Activated CD4-positive, alpha-beta T cell treated with anti-CD3 and anti-CD28 coated beads, Interleukin-2, amount 10 ng/mL, durations not matched to agents 7 days and 5 days (primary cell): ENCODE data around the gene PRSS36. TPM values are rescaled to one million over a fixed set of nuclear protein-coding genes. Genes with fewer than 3 reads are reported as not detected.
A peak's percentile ranks its signal among the peaks of the same experiment; 100 is the strongest.

Experiments used
- CTCF ChIA-PET: fragments of 350-600 bp; sonication (Branson Sonifier 250); formaldehyde crosslinking; loops from one replicate; lab custom pipeline; 2021; ENCODE audit warnings: antibody characterized with exemption; lab: Charles Lee
- POLR2A ChIA-PET: fragments of 350-600 bp; sonication (Branson Sonifier 250); formaldehyde crosslinking; loops from one replicate; lab custom pipeline; 2021; ENCODE audit warnings: antibody characterized with exemption; lab: Charles Lee
- DNase-seq: peaks from one replicate; pipeline ENCODE4 v3.0.0-alpha.2; 2020
- H3K27ac Mint-ChIP-seq: one replicate; pipeline ENCODE4 v1.8.0; 2021; ENCODE audit warnings: mild to moderate bottlenecking, moderate library complexity, mixed read lengths
- H3K27me3 Mint-ChIP-seq: one replicate; pipeline ENCODE4 v1.8.0; 2021; ENCODE audit warnings: mixed read lengths
- H3K36me3 Mint-ChIP-seq: one replicate; pipeline ENCODE4 v1.8.0; 2021; ENCODE audit warnings: low read depth, mixed read lengths
- H3K4me1 Mint-ChIP-seq: one replicate; pipeline ENCODE4 v1.8.0; 2021; ENCODE audit warnings: mixed read lengths
- H3K4me3 Mint-ChIP-seq: one replicate; pipeline ENCODE4 v1.8.0; 2021; ENCODE audit warnings: mild to moderate bottlenecking, moderate library complexity, mixed read lengths
- H3K9me3 Mint-ChIP-seq: one replicate; pipeline ENCODE4 v1.8.0; 2021; ENCODE audit warnings: mixed read lengths
- total RNA-seq, 2 experiments: library from RNA; stranded (reverse); gene quantifications; one replicate each; pipeline ENCODE4 v1.2.3, GENCODE V29; 2021

PRSS36 gene
- total RNA-seq, 2 experiments from 2014 or later = 0.89 to 1.7 TPM

DNA sequence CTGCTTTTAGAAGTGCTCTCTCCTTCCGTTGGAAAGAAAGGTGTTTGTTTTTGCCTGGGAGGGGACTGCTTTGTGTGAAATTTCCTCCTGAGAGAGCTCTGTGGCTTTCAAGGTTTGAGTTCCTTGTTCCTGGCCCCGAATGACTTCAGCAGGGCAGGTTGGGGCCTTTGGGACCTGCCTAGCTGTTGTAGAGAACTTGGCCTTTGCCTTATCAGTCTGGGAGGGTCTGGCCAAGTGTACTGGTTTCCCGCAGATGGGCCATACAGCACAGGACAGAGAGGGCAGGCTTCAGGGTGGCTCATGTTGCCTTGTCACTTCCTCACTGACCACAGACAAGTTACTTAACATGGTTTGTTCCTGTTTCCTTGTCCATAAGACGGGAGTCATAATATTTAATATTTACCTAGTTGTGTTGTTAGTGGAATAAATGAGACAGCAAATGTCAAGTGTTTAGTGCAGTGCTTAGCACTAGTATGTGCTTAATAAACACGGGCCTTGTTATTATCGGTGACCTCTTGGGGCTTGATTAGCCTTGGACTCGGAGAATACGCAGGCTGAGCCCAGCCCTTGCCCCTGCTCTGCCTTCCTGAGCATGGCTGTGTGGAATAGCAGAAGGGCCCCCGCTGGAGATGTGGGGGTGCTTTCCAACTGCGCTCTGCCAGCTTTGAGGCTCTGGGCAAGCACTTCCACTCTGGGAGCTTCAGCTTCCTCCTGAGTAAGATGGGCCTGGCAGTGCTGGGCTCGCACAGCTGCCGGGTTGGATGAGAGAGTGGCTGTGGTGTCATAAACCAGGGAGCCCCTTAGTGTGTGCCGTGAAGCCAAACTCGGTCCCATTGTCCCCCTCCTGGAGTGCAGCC is 20.9 kb downstream of the PRSS36 start:
- H3K36me3 Mint-ChIP-seq = peaks cover 12% of the 10 kb centered on the region
- no peak overlapping the region for H3K4me3 Mint-ChIP-seq
- ChIA-PET POLR2A (no interaction called here), CTCF (interaction anchor here (1.0 to 8.2 kb wide), 5 partner anchors 10 to 29 kb away, joined by 3 to 47 read pairs (median 3); no protein-coding TSS in a partner anchor)
- no peaks in the 10 kb centered on the region for H3K9me3 Mint-ChIP-seq
- DNase-seq = no peak
- H3K27ac Mint-ChIP-seq = peak overlapping the region; percentile 88
- peaks cover 9% of the 10 kb centered on the region for H3K4me1 Mint-ChIP-seq
- no peaks in the 10 kb centered on the region for H3K27me3 Mint-ChIP-seq

DNA sequence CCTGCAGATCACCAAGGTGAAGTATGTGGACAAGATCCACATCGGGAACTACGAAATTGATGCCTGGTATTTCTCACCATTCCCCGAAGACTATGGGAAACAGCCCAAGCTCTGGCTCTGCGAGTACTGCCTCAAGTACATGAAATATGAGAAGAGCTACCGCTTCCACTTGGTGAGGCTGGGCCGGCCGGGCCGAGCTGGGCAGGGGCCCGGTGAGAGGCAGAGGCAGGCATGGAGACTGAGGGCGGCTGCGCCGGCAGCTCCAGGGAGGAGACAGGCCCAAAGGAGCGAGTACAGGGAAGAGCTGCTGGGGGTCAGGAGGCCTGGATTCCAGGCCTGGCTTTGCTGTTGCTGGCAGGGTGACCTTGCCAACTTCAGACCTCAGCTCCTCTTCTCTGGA is 22.7 kb downstream of the PRSS36 start:
- H3K36me3 Mint-ChIP-seq = peaks cover 15% of the 10 kb centered on the region
- peaks cover 9% of the 10 kb centered on the region for H3K4me1 Mint-ChIP-seq
- H3K27ac Mint-ChIP-seq = no peak overlapping the region
- DNase-seq = no peak
- CTCF ChIA-PET = interaction anchor here (0.7 to 8.2 kb wide), 5 partner anchors 9 to 32 kb away, joined by 3 to 47 read pairs (median 3); partner anchors contain the start of gene KAT8
- no peaks in the 10 kb centered on the region for H3K27me3 Mint-ChIP-seq
- H3K9me3 Mint-ChIP-seq = no peaks in the 10 kb centered on the region
- POLR2A ChIA-PET = interaction anchor here (0.5 to 0.7 kb wide), 2 partner anchors 9 to 53 kb away, joined by 3 to 5 read pairs; no protein-coding TSS in a partner anchor
- no peak overlapping the region for H3K4me3 Mint-ChIP-seq

- Mint-ChIP-seq H3K4me1 (peaks cover 9% of the 10 kb centered on the region), H3K4me3 (no peak overlapping the region), H3K27me3 (no peaks in the 10 kb centered on the region), H3K36me3 (peaks cover 21% of the 10 kb centered on the region), H3K27ac (no peak overlapping the region), H3K9me3 (no peaks in the 10 kb centered on the region)
- no peak for DNase-seq
- ChIA-PET CTCF (interaction anchor here (8.2 kb wide), 1 partner anchor 17 kb away, joined by 47 read pairs; no protein-coding TSS in a partner anchor), POLR2A (no interaction called here)
Observed at GRCh38 chr16:31125844-31126243, 24.0 kb downstream of the PRSS36 start.

GRCh38 chr16:31120129-31120528 is 29.7 kb downstream of the PRSS36 start:
- Mint-ChIP-seq H3K36me3 (peaks cover 22% of the 10 kb centered on the region), H3K4me1 (peaks cover 22% of the 10 kb centered on the region), H3K4me3 (no peak overlapping the region), H3K27ac (no peak overlapping the region), H3K27me3 (no peaks in the 10 kb centered on the region), H3K9me3 (no peaks in the 10 kb centered on the region)
- CTCF ChIA-PET = interaction anchor here (3.1 kb wide), 1 partner anchor 22 kb away, joined by 23 read pairs; no protein-coding TSS in a partner anchor
- POLR2A ChIA-PET = no interaction called here
- DNase-seq = no peak

GRCh38 chr16:31118223-31119155 is 31.4 kb downstream of the PRSS36 start:
- no peaks in the 10 kb centered on the region for H3K9me3 Mint-ChIP-seq
- peaks cover 34% of the 10 kb centered on the region for H3K4me1 Mint-ChIP-seq
- ChIA-PET CTCF (interaction anchor here (0.9 to 3.1 kb wide), 6 partner anchors 9 to 215 kb away, joined by 3 to 33 read pairs (median 4); no protein-coding TSS in a partner anchor), POLR2A (interaction anchor here (1.4 kb wide), 1 partner anchor 24 kb away, joined by 5 read pairs; no protein-coding TSS in a partner anchor)
- H3K36me3 Mint-ChIP-seq = peaks cover 22% of the 10 kb centered on the region
- H3K27ac Mint-ChIP-seq = peak overlapping the region; percentile 93
- H3K27me3 Mint-ChIP-seq = no peaks in the 10 kb centered on the region
- no peak for DNase-seq
- peak overlapping the region; percentile 80 for H3K4me3 Mint-ChIP-seq

- peaks cover 22% of the 10 kb centered on the region for H3K36me3 Mint-ChIP-seq
- CTCF ChIA-PET = interaction anchor here (0.5 to 3.1 kb wide), 16 partner anchors 10 to 325 kb away, joined by 3 to 33 read pairs (median 3); partner anchors contain the start of gene ZNF843
- no peaks in the 10 kb centered on the region for H3K9me3 Mint-ChIP-seq
- peak within 1 kb of the TSS; percentile 93 for H3K27ac Mint-ChIP-seq
- peaks cover 34% of the 10 kb centered on the region for H3K4me1 Mint-ChIP-seq
- H3K4me3 Mint-ChIP-seq = peak within 1 kb of the TSS; percentile 80
- DNase-seq = peak; percentile 99
- H3K27me3 Mint-ChIP-seq = no peaks in the 10 kb centered on the region
- POLR2A ChIA-PET = interaction anchor here (0.6 to 1.4 kb wide), 7 partner anchors 10 to 315 kb away, joined by 3 to 5 read pairs (median 3); partner anchors contain the start of genes BCKDK, FUS, ZNF646 and ZNF668
Observed at GRCh38 chr16:31117384-31118222, 32.3 kb downstream of the PRSS36 start, which contains the start of gene KAT8. KAT8 (plus strand) TSS chr16:31117664; CDS start chr16:31117682, 18 bp downstream.

GRCh38 chr16:31114468-31114867 is 35.4 kb downstream of the PRSS36 start:
- CTCF ChIA-PET = interaction anchor here (0.6 to 1.9 kb wide), 5 partner anchors 19 to 213 kb away, joined by 3 to 12 read pairs (median 3); partner anchors contain the start of genes ZNF646 and ZNF668
- Mint-ChIP-seq H3K9me3 (no peaks in the 10 kb centered on the region), H3K27me3 (no peaks in the 10 kb centered on the region)

DNA sequence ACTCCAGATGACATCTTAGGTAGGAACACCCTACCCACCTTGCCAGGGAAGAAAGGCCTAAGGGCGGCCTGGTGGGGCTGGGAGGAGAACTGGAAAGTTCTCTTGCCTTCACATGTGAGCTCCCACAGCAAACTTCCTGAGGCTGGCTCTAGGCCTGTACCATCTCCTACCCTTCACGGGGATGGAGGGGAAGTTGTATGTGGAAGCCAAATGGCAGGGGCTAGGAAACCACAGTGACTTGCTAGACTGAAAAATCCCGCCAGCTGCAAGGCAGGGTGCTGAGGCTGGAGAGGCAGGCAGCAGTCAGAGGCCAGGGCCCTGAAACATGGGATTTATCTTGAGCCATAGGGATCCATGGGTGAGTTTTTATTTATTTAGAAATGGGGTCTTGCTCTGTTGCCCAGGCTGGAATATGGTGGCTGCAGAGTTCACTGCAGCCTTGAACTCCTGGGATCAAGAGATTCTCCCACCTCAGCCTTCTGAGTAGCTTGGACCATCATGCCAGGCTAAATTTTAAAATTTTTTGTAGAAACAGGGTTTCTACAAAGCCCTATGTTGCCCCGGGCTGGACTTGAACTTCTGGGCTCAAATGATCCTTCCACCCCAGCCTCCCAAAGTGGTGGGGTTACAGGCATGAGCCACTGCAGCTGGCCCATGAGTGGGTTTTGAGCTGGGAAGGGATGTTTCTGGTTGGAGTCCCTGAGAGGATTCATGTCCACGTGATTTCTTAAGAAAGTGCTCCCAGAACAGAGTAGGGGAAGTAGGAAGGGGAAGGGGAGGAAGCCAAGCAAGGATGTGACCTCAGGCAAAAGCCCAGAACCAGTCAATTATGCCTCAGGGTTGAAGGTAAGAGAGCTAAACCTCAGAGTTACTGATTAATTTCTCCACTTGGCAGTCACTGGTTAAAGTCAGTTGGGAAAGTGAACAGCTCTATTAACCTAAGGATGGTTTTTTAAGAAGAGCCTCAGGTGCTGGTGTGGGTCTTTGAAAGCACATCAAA is 36.4 kb downstream of the PRSS36 start:
- H3K27ac Mint-ChIP-seq = peak overlapping the region; percentile 25
- peaks cover 42% of the 10 kb centered on the region for H3K4me1 Mint-ChIP-seq
- H3K4me3 Mint-ChIP-seq = no peak overlapping the region
- H3K36me3 Mint-ChIP-seq = peaks cover 19% of the 10 kb centered on the region
- ChIA-PET CTCF (interaction anchor here (0.6 to 2.4 kb wide), 7 partner anchors 12 to 210 kb away, joined by 3 to 12 read pairs (median 3); partner anchors contain the start of genes ZNF646 and ZNF668), POLR2A (no interaction called here)
- DNase-seq = no peak
- H3K9me3 Mint-ChIP-seq = no peaks in the 10 kb centered on the region
- no peaks in the 10 kb centered on the region for H3K27me3 Mint-ChIP-seq

More at GRCh38 chr16:31114468-31114867, 35.4 kb downstream of the PRSS36 start:
- Mint-ChIP-seq H3K4me1 (peaks cover 46% of the 10 kb centered on the region), H3K27ac (no peak overlapping the region), H3K36me3 (peaks cover 21% of the 10 kb centered on the region), H3K4me3 (no peak overlapping the region)
- no peak for DNase-seq
- POLR2A ChIA-PET = no interaction called here

DNA sequence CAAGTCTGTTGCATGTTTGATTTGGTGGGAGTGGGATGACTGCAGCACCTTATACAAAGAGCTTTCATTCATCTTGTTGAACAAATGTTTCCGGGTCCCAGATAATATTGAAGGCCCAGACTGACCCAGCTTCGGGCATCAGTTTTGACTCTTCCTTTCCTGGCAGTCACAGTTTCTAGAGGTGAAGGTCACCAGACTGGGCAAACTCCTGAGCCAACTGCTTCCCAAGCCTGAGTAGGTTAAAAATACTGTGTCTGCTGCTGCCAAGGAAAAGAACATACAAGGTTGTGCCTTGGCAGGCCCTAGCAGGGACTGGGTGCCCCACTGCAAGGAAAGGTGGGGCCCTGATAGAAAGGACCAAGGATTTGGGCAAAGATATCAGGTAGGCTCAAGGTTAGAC is 37.2 kb downstream of the PRSS36 start:
- POLR2A ChIA-PET = no interaction called here
- H3K4me1 Mint-ChIP-seq = peaks cover 41% of the 10 kb centered on the region
- DNase-seq = no peak
- H3K36me3 Mint-ChIP-seq = peaks cover 19% of the 10 kb centered on the region
- H3K27me3 Mint-ChIP-seq = no peaks in the 10 kb centered on the region
- H3K27ac Mint-ChIP-seq = no peak overlapping the region
- no peak overlapping the region for H3K4me3 Mint-ChIP-seq
- CTCF ChIA-PET = interaction anchor here (0.6 to 2.4 kb wide), 7 partner anchors 9 to 211 kb away, joined by 3 to 10 read pairs (median 4); partner anchors contain the start of genes ZNF646 and ZNF668
- no peaks in the 10 kb centered on the region for H3K9me3 Mint-ChIP-seq

DNA sequence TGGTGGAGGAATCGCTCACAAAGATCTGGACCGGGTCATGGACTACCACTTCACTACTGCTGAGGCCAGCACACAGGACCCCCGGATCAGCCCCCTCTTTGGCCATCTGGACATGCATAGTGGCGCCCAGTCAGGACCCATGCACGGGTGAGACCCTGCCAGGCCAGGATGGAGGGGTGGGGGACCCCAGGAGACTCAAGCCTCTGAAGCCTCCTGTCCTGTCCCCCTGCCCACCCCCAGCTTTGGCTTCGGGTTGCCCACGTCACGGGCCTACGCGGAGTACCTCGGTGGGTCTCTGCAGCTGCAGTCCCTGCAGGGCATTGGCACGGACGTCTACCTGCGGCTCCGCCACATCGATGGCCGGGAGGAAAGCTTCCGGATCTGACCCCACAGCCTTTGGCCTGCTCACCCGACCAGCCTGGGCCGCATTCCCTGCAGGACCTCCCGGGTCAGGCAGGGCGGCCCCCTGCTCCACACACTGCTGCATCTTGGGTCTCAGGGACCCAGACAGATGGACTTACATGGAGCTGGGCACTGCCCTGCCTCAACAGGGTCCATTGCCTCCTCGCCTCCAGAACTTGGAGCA is 37.9 kb downstream of the PRSS36 start:
- ChIA-PET POLR2A (no interaction called here), CTCF (interaction anchor here (0.7 to 2.4 kb wide), 6 partner anchors 10 to 43 kb away, joined by 3 to 10 read pairs (median 4); no protein-coding TSS in a partner anchor)
- peaks cover 44% of the 10 kb centered on the region for H3K4me1 Mint-ChIP-seq
- no peaks in the 10 kb centered on the region for H3K9me3 Mint-ChIP-seq
- no peak for DNase-seq
- no peak overlapping the region for H3K27ac Mint-ChIP-seq
- no peak overlapping the region for H3K4me3 Mint-ChIP-seq
- H3K36me3 Mint-ChIP-seq = peaks cover 19% of the 10 kb centered on the region
- H3K27me3 Mint-ChIP-seq = no peaks in the 10 kb centered on the region
